ENCODE measurements around the gene RASSF1. TPM values are rescaled to one million over a fixed set of nuclear protein-coding genes. Genes with fewer than 3 reads are reported as not detected.

RASSF1 gene
- total and polyA plus RNA-seq, 2 of the 13 experiments (the other 11 are each of a cell fraction or from before 2014, with no cell fraction given): 10.2 to 27.5 TPM

DNA sequence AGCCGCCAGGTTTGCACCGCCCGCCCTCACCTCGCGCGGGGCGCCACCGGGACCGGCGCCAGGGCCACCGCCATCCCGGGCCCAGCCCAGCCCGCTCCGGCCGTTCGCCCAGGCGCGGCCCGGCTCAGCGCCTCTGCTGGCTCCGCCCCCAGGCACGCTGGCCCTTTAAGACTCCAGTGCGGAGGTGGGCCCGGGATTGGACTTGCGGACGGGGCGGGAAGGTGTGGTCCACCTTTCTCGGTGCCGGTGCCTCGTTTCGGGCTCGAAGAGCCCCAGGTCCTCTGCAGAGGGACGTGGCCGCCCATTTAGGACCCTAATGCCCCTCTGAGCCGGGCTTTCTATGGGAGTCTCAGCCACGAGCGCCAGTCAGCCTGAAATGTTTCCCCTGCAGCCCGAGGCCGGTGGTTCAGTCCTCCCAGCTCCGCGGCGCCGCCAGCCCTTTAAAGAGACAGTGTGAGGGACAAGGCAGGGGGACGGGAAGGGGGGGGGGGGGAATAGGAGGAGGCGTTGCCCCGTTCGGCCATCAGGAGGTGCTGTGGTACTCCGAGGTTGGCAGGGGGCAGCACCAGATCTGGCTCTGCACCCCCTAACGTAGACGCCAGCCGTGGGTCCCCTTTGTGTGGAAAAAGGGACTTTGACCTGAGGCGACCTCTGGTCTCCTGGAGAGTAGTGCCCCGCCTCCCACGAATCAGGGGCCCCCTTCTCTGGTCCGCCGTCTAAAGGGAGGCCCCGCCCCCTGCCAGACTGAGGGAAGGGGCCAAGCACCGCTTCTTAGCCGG, 19.1 kb downstream of the RASSF1 start (continued):
- TF ChIP-seq, protein P1, sequence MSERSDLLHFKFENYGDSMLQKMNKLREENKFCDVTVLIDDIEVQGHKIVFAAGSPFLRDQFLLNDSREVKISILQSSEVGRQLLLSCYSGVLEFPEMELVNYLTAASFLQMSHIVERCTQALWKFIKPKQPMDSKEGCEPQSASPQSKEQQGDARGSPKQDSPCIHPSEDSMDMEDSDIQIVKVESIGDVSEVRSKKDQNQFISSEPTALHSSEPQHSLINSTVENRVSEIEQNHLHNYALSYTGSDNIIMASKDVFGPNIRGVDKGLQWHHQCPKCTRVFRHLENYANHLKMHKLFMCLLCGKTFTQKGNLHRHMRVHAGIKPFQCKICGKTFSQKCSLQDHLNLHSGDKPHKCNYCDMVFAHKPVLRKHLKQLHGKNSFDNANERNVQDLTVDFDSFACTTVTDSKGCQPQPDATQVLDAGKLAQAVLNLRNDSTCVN (CRISPR knock-in tag; IDR thresholded peaks at IDR 0.05; ENCODE audit: borderline replicate concordance): peak; percentile 13; the same call in 1 of the 2 replicates
- TF ChIP-seq, protein P2, sequence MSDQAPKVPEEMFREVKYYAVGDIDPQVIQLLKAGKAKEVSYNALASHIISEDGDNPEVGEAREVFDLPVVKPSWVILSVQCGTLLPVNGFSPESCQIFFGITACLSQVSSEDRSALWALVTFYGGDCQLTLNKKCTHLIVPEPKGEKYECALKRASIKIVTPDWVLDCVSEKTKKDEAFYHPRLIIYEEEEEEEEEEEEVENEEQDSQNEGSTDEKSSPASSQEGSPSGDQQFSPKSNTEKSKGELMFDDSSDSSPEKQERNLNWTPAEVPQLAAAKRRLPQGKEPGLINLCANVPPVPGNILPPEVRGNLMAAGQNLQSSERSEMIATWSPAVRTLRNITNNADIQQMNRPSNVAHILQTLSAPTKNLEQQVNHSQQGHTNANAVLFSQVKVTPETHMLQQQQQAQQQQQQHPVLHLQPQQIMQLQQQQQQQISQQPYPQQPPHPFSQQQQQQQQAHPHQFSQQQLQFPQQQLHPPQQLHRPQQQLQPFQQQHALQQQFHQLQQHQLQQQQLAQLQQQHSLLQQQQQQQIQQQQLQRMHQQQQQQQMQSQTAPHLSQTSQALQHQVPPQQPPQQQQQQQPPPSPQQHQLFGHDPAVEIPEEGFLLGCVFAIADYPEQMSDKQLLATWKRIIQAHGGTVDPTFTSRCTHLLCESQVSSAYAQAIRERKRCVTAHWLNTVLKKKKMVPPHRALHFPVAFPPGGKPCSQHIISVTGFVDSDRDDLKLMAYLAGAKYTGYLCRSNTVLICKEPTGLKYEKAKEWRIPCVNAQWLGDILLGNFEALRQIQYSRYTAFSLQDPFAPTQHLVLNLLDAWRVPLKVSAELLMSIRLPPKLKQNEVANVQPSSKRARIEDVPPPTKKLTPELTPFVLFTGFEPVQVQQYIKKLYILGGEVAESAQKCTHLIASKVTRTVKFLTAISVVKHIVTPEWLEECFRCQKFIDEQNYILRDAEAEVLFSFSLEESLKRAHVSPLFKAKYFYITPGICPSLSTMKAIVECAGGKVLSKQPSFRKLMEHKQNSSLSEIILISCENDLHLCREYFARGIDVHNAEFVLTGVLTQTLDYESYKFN (CRISPR knock-in tag; conservative IDR thresholded peaks at IDR 0.05): peak; percentile 95
- TF ChIP-seq PAX8 (CRISPR knock-in tag; IDR thresholded peaks at IDR 0.05; ENCODE audit: borderline replicate concordance) (no peak; the same call in 1 of the 2 replicates), HNRNPLL (IDR thresholded peaks at IDR 0.05; ENCODE audit: low read depth, low read length, poor library complexity, severe bottlenecking) (peak; percentile 14), ESRRA (CRISPR knock-in tag; IDR thresholded peaks at IDR 0.05; ENCODE audit: low read depth) (0 out of 2 replicates have a peak, but pooled peaks have one; percentile 37), ZFY (CRISPR knock-in tag; IDR thresholded peaks at IDR 0.05) (peak; percentile 86), RARA (CRISPR knock-in tag; IDR thresholded peaks at IDR 0.05) (peak; percentile 47), KLF16 (CRISPR knock-in tag; IDR thresholded peaks at IDR 0.05) (peak in 1 of 2 experiments; percentile 11; a peak in 1 of 4 replicates), ZNF335 (CRISPR knock-in tag; IDR thresholded peaks at IDR 0.05) (peak; percentile 65; the same call in 1 of the 2 replicates), BORCS8-MEF2B (CRISPR knock-in tag; IDR thresholded peaks at IDR 0.05) (no peak), CBX1 (IDR thresholded peaks at IDR 0.05; ENCODE audit: low read depth) (peak; percentile 41), SPEN (CRISPR knock-in tag; IDR thresholded peaks at IDR 0.05; ENCODE audit: low read depth) (peak; percentile 62), ZNF10 (CRISPR knock-in tag; IDR thresholded peaks at IDR 0.05; ENCODE audit: borderline replicate concordance, low read depth) (no peak), NR2F1 (CRISPR knock-in tag; IDR thresholded peaks at IDR 0.05) (peak; percentile 56 to 75; a peak in 3 of 4 replicates), ZBTB7A (CRISPR knock-in tag; IDR thresholded peaks at IDR 0.05) (peak; percentile 61; the same call in 1 of the 2 replicates), HOXA5 (CRISPR knock-in tag; IDR thresholded peaks at IDR 0.05) (0 out of 2 replicates have a peak, but pooled peaks have one; percentile 56)
- TF ChIP-seq, protein P3, sequence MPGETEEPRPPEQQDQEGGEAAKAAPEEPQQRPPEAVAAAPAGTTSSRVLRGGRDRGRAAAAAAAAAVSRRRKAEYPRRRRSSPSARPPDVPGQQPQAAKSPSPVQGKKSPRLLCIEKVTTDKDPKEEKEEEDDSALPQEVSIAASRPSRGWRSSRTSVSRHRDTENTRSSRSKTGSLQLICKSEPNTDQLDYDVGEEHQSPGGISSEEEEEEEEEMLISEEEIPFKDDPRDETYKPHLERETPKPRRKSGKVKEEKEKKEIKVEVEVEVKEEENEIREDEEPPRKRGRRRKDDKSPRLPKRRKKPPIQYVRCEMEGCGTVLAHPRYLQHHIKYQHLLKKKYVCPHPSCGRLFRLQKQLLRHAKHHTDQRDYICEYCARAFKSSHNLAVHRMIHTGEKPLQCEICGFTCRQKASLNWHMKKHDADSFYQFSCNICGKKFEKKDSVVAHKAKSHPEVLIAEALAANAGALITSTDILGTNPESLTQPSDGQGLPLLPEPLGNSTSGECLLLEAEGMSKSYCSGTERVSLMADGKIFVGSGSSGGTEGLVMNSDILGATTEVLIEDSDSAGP (CRISPR knock-in tag; IDR thresholded peaks at IDR 0.05; ENCODE audit: borderline replicate concordance): peak; percentile 99
- TF ChIP-seq, protein P4, sequence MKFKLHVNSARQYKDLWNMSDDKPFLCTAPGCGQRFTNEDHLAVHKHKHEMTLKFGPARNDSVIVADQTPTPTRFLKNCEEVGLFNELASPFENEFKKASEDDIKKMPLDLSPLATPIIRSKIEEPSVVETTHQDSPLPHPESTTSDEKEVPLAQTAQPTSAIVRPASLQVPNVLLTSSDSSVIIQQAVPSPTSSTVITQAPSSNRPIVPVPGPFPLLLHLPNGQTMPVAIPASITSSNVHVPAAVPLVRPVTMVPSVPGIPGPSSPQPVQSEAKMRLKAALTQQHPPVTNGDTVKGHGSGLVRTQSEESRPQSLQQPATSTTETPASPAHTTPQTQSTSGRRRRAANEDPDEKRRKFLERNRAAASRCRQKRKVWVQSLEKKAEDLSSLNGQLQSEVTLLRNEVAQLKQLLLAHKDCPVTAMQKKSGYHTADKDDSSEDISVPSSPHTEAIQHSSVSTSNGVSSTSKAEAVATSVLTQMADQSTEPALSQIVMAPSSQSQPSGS (CRISPR knock-in tag; IDR thresholded peaks at IDR 0.05): peak; percentile 38; the same call in 1 of the 2 replicates
- TF ChIP-seq, protein P5, sequence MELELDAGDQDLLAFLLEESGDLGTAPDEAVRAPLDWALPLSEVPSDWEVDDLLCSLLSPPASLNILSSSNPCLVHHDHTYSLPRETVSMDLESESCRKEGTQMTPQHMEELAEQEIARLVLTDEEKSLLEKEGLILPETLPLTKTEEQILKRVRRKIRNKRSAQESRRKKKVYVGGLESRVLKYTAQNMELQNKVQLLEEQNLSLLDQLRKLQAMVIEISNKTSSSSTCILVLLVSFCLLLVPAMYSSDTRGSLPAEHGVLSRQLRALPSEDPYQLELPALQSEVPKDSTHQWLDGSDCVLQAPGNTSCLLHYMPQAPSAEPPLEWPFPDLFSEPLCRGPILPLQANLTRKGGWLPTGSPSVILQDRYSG (CRISPR knock-in tag; IDR thresholded peaks at IDR 0.05): peak; percentile 61; the same call in 1 of the 2 replicates
